EL (cell line): ENCODE data around the gene PAPOLB.

ENCODE experiments used
- DNase-seq: peaks from one replicate; pipeline ENCODE4 v3.0.0-alpha.2; 2016

The PAPOLB gene

GRCh38 chr7:4840079-4840501 is 21.7 kb downstream of the PAPOLB start:
- DNase-seq = no peak

GRCh38 chr7:4838626-4839334 is 23.1 kb downstream of the PAPOLB start:
- no peak for DNase-seq

GRCh38 chr7:4837803-4838625 is 23.8 kb downstream of the PAPOLB start:
- no peak for DNase-seq

- DNase-seq = no peak
Measured at GRCh38 chr7:4837041-4837802, 24.6 kb downstream of the PAPOLB start.

GRCh38 chr7:4836206-4836661 is 25.6 kb downstream of the PAPOLB start:
- DNase-seq = no peak

GRCh38 chr7:4835398-4836205 is 26.2 kb downstream of the PAPOLB start:
- no peak for DNase-seq

GRCh38 chr7:4834601-4835397 is 27.0 kb downstream of the PAPOLB start:
- no peak for DNase-seq

GRCh38 chr7:4833691-4834600 is 27.9 kb downstream of the PAPOLB start:
- DNase-seq = no peak

- DNase-seq = no peak
Measured at GRCh38 chr7:4833176-4833575, 28.7 kb downstream of the PAPOLB start.

GRCh38 chr7:4832711-4833110 is 29.1 kb downstream of the PAPOLB start:
- DNase-seq = no peak

- DNase-seq = no peak
Measured at GRCh38 chr7:4831723-4832495, 29.9 kb downstream of the PAPOLB start.

GRCh38 chr7:4830176-4830575 is 31.7 kb downstream of the PAPOLB start:
- DNase-seq = peak; percentile 34

GRCh38 chr7:4828720-4829383 is 33.0 kb downstream of the PAPOLB start:
- DNase-seq = no peak

GRCh38 chr7:4825081-4825480 is 36.7 kb downstream of the PAPOLB start:
- no peak for DNase-seq

- no peak for DNase-seq
Measured at GRCh38 chr7:4824120-4824775, 37.6 kb downstream of the PAPOLB start.

GRCh38 chr7:4823441-4824119 is 38.2 kb downstream of the PAPOLB start:
- DNase-seq = no peak

GRCh38 chr7:4822677-4823076 is 39.2 kb downstream of the PAPOLB start:
- DNase-seq = no peak

- DNase-seq = no peak
Measured at GRCh38 chr7:4820967-4821471, 40.8 kb downstream of the PAPOLB start.
